ENCODE data around the gene CCDC197. TPM values are rescaled to one million over a fixed set of nuclear protein-coding genes. Genes with fewer than 3 reads are reported as not detected.

The CCDC197 gene
- total RNA-seq, 1 experiment from 2014 or later = not detected

GRCh38 chr14:93998871-93999403 is 1.8 kb downstream of the CCDC197 start:
- Histone ChIP-seq H4K20me1 (ENCODE audit: insufficient read depth) (no peaks in the 10 kb centered on the region), H3K4me3 (no peak overlapping the region), H3K79me2 (ENCODE audit: low read depth) (no peaks in the 10 kb centered on the region), H3F3A (ENCODE audit: insufficient read depth, low read depth) (no peaks in the 10 kb centered on the region), H3K27ac (no peak overlapping the region), H3K9me2 (ENCODE audit: insufficient read depth) (no peaks in the 10 kb centered on the region), H3K9me3 (ENCODE audit: insufficient read depth, low read depth) (no peaks in the 10 kb centered on the region), H3K27me3 (ENCODE audit: insufficient read depth, low read depth) (no peaks in the 10 kb centered on the region), H3K4me2 (no peak overlapping the region), H2AFZ (no peak overlapping the region), H3K4me1 (replicated peaks; ENCODE audit: insufficient read depth) (no peaks in the 10 kb centered on the region), H3K36me3 (ENCODE audit: low read depth) (no peaks in the 10 kb centered on the region)
- CTCF ChIA-PET = no interaction called here
- no peak for DNase-seq
- BruUV-seq (replicated peaks) = no TSS peak
- intact Hi-C loops (cut with micrococcal nuclease; ENCODE audit: unreplicated experiment) = no loop called here
- POLR2A ChIA-PET (ENCODE audit: unreplicated experiment) = no interaction called here
- TF ChIP-seq CTCF (conservative IDR thresholded peaks at IDR 0.05) (no peak), EZH2 (IDR thresholded peaks at IDR 0.05; ENCODE audit: low read depth) (no peak)

- Histone ChIP-seq H3F3A (ENCODE audit: insufficient read depth, low read depth) (no peaks in the 10 kb centered on the region), H3K9me3 (ENCODE audit: insufficient read depth, low read depth) (no peaks in the 10 kb centered on the region), H3K4me3 (no peak overlapping the region), H3K9me2 (ENCODE audit: insufficient read depth) (no peaks in the 10 kb centered on the region), H3K4me2 (no peak overlapping the region), H3K36me3 (ENCODE audit: low read depth) (no peaks in the 10 kb centered on the region), H3K27ac (no peak overlapping the region), H4K20me1 (ENCODE audit: insufficient read depth) (no peaks in the 10 kb centered on the region), H3K4me1 (replicated peaks; ENCODE audit: insufficient read depth) (no peaks in the 10 kb centered on the region), H2AFZ (no peak overlapping the region), H3K79me2 (ENCODE audit: low read depth) (no peaks in the 10 kb centered on the region), H3K27me3 (ENCODE audit: insufficient read depth, low read depth) (no peaks in the 10 kb centered on the region)
- DNase-seq = no peak
- POLR2A ChIA-PET (ENCODE audit: unreplicated experiment) = no interaction called here
- BruUV-seq (replicated peaks) = no TSS peak
- CTCF ChIA-PET = no interaction called here
- TF ChIP-seq EZH2 (IDR thresholded peaks at IDR 0.05; ENCODE audit: low read depth) (no peak), CTCF (conservative IDR thresholded peaks at IDR 0.05) (no peak)
- intact Hi-C loops (cut with micrococcal nuclease; ENCODE audit: unreplicated experiment) = no loop called here
Measured at GRCh38 chr14:93999573-93999972, 2.5 kb downstream of the CCDC197 start.

- no peak for TF ChIP-seq CTCF (conservative IDR thresholded peaks at IDR 0.05)
- TF ChIP-seq EZH2 (IDR thresholded peaks at IDR 0.05; ENCODE audit: low read depth) = no peak
- H3K4me2 ChIP-seq = no peak overlapping the region
- no peaks in the 10 kb centered on the region for H3K9me2 ChIP-seq (ENCODE audit: insufficient read depth)
- H4K20me1 ChIP-seq (ENCODE audit: insufficient read depth) = no peaks in the 10 kb centered on the region
- H2AFZ ChIP-seq = no peak overlapping the region
- BruUV-seq (replicated peaks) = no TSS peak
- H3K9me3 ChIP-seq (ENCODE audit: insufficient read depth, low read depth) = no peaks in the 10 kb centered on the region
- H3F3A ChIP-seq (ENCODE audit: insufficient read depth, low read depth) = no peaks in the 10 kb centered on the region
- no peaks in the 10 kb centered on the region for H3K4me1 ChIP-seq (replicated peaks; ENCODE audit: insufficient read depth)
- ChIA-PET CTCF (no interaction called here), POLR2A (ENCODE audit: unreplicated experiment) (no interaction called here)
- H3K36me3 ChIP-seq (ENCODE audit: low read depth) = no peaks in the 10 kb centered on the region
- no peak for DNase-seq
- H3K79me2 ChIP-seq (ENCODE audit: low read depth) = no peaks in the 10 kb centered on the region
- H3K27ac ChIP-seq = no peak overlapping the region
- no peak overlapping the region for H3K4me3 ChIP-seq
- intact Hi-C loops (cut with micrococcal nuclease; ENCODE audit: unreplicated experiment) = no loop called here
- no peaks in the 10 kb centered on the region for H3K27me3 ChIP-seq (ENCODE audit: insufficient read depth, low read depth)
Measured at GRCh38 chr14:94000267-94000666, 3.2 kb downstream of the CCDC197 start.
